GM23338 (cell line): Measurements from ENCODE around the gene MOSPD2. TPM values are rescaled to one million over a fixed set of nuclear protein-coding genes. Genes with fewer than 3 reads are reported as not detected.

Source experiments
- ATAC-seq: fragments of 200-7000 bp; cut with Tn5 transposase; 3 replicates; pipeline ENCODE4 v1.9.1; 2020
- DNase-seq: peaks from one replicate; pipeline ENCODE4 v3.0.0-alpha.2; 2015; ENCODE audit warnings: low spot score
- H2AFZ ChIP-seq: fragments of 200-600 bp; sonication (generic); 2 replicates; pipeline ENCODE4 v1.8.0; 2016; ENCODE audit warnings: antibody characterized with exemption, mild to moderate bottlenecking, moderate library complexity
- H3F3A ChIP-seq: fragments of 200-600 bp; sonication (generic); replicated peaks from 2 replicates; pipeline ENCODE4 v1.8.0; 2017; ENCODE audit warnings: antibody characterized with exemption, mixed run types, low read depth
- H3K27ac ChIP-seq: fragments of 200-600 bp; sonication (generic); 2 replicates; pipeline ENCODE4 v1.6.1; 2016; ENCODE audit warnings: low read depth
- H3K27me3 ChIP-seq: fragments of 200-600 bp; sonication (generic); 2 replicates; pipeline ENCODE4 v1.8.0; 2016; ENCODE audit warnings: mild to moderate bottlenecking, mixed run types, moderate library complexity; ENCODE audit not compliant: insufficient read depth
- H3K36me3 ChIP-seq: fragments of 200-600 bp; sonication (generic); 2 replicates; pipeline ENCODE4 v1.8.0; 2016; ENCODE audit warnings: mild to moderate bottlenecking; ENCODE audit not compliant: insufficient read depth
- H3K4me1 ChIP-seq: fragments of 200-600 bp; sonication (generic); 2 replicates; pipeline ENCODE4 v1.8.0; 2016; ENCODE audit warnings: mild to moderate bottlenecking, moderate library complexity; ENCODE audit not compliant: insufficient read depth
- H3K4me2 ChIP-seq: fragments of 200-600 bp; sonication (generic); 2 replicates; pipeline ENCODE4 v1.7.1; 2017; ENCODE audit warnings: mixed run types
- H3K4me3 ChIP-seq: fragments of 200-600 bp; sonication (generic); 2 replicates; pipeline ENCODE4 v1.6.1; 2016; ENCODE audit warnings: mixed run types
- H3K79me2 ChIP-seq: fragments of 200-600 bp; sonication (generic); replicated peaks from 2 replicates; pipeline ENCODE4 v1.8.0; 2017; ENCODE audit warnings: mild to moderate bottlenecking; ENCODE audit not compliant: insufficient read depth
- H3K9me2 ChIP-seq: fragments of 200-600 bp; sonication (generic); 2 replicates; pipeline ENCODE4 v1.8.0; 2017; ENCODE audit not compliant: insufficient read depth
- H4K20me1 ChIP-seq: fragments of 200-600 bp; sonication (generic); replicated peaks from 2 replicates; pipeline ENCODE4 v1.8.0; 2017; ENCODE audit warnings: mild to moderate bottlenecking; ENCODE audit not compliant: insufficient read depth
- H3K27ac Mint-ChIP-seq: 2 replicates; pipeline ENCODE4 v1.8.0; 2020; ENCODE audit warnings: inconsistent platforms, mild to moderate bottlenecking, moderate library complexity, mixed read lengths
- H3K27me3 Mint-ChIP-seq: 3 replicates; pipeline ENCODE4 v1.8.0; 2022; ENCODE audit warnings: low read depth, mild to moderate bottlenecking, moderate library complexity, mixed read lengths, inconsistent platforms; ENCODE audit not compliant: insufficient read depth, poor library complexity
- H3K36me3 Mint-ChIP-seq: 3 replicates; pipeline ENCODE4 v1.8.0; 2021; ENCODE audit warnings: low read depth, mild to moderate bottlenecking, inconsistent platforms, moderate library complexity, mixed read lengths
- H3K4me1 Mint-ChIP-seq: 3 replicates; pipeline ENCODE4 v1.8.0; 2020; ENCODE audit warnings: mild to moderate bottlenecking, inconsistent platforms, mixed read lengths
- H3K4me3 Mint-ChIP-seq: 3 replicates; pipeline ENCODE4 v1.8.0; 2021; ENCODE audit warnings: moderate library complexity, mild to moderate bottlenecking, inconsistent platforms, mixed read lengths
- H3K9me3 Mint-ChIP-seq: 3 replicates; pipeline ENCODE4 v1.8.0; 2020; ENCODE audit warnings: moderate library complexity, mild to moderate bottlenecking, inconsistent platforms, mixed read lengths
- CREB1 ChIP-seq: fragments of 250-450 bp; sonication (Bioruptor Pico); IDR thresholded peaks from 2 replicates; pipeline ENCODE4 v1.5.0; 2020; ENCODE audit warnings: low read depth, mild to moderate bottlenecking, moderate library complexity
- CTCF ChIP-seq, 2 experiments: fragments of 200-600 bp in 1 of 2; sonication (generic) in 1 of 2; conservative IDR thresholded peaks; 2 replicates each; pipeline versions ENCODE4 v1.5.1 to v1.6.1; 2016 to 2017; ENCODE audit warnings: antibody characterized with exemption in 2 of 2, low read depth in 2 of 2, mild to moderate bottlenecking in 2 of 2, moderate library complexity in 1 of 2
- ETS1 ChIP-seq: IDR thresholded peaks from 2 replicates; pipeline ENCODE4 v1.6.1; 2016; ENCODE audit warnings: antibody characterized with exemption
- EZH2 ChIP-seq: fragments of 200-600 bp; sonication (generic); IDR thresholded peaks from one replicate; pipeline ENCODE4 v1.8.0; 2017; ENCODE audit warnings: antibody characterized with exemption, mild to moderate bottlenecking, low read depth; ENCODE audit not compliant: unreplicated experiment
- EZH2phosphoT487 ChIP-seq: fragments of 200-600 bp; sonication (generic); IDR thresholded peaks from one replicate; pipeline ENCODE4 v1.8.1; 2018; ENCODE audit warnings: antibody characterized with exemption; ENCODE audit not compliant: unreplicated experiment
- JUNB ChIP-seq: IDR thresholded peaks from one replicate; pipeline ENCODE4 v1.6.1; 2016; ENCODE audit warnings: antibody characterized with exemption; ENCODE audit not compliant: unreplicated experiment
- NANOG ChIP-seq: IDR thresholded peaks from 2 replicates; pipeline ENCODE4 v1.6.1; 2016; ENCODE audit warnings: antibody characterized with exemption, borderline replicate concordance
- POLR2AphosphoS5 ChIP-seq: IDR thresholded peaks from 2 replicates; pipeline ENCODE4 v1.6.1; 2016; ENCODE audit warnings: antibody characterized with exemption, low read depth
- REST ChIP-seq: IDR thresholded peaks from one replicate; pipeline ENCODE4 v1.6.1; 2018; ENCODE audit warnings: antibody characterized with exemption; ENCODE audit not compliant: unreplicated experiment
- STAT1 ChIP-seq: IDR thresholded peaks from one replicate; pipeline ENCODE4 v1.6.1; 2016; ENCODE audit warnings: antibody characterized with exemption; ENCODE audit not compliant: unreplicated experiment
- ZNF114 ChIP-seq: fragments of 250-450 bp; sonication (Bioruptor Pico); IDR thresholded peaks from 2 replicates; pipeline ENCODE4 v1.5.0; 2020; ENCODE audit warnings: mild to moderate bottlenecking, moderate library complexity
- ZNF331 ChIP-seq: fragments of 250-450 bp; sonication (Bioruptor Pico); IDR thresholded peaks from 2 replicates; pipeline ENCODE4 v1.5.0; 2020; ENCODE audit warnings: low read depth, mild to moderate bottlenecking, moderate library complexity
- ZNF462 ChIP-seq: fragments of 250-450 bp; sonication (Bioruptor Pico); IDR thresholded peaks from 2 replicates; pipeline ENCODE4 v1.5.0; 2020; ENCODE audit warnings: mild to moderate bottlenecking, moderate library complexity
- polyA plus RNA-seq: library from polyadenylated mRNA; unstranded; fragments of >200 nt; fragmentation: Nextera tagmentation; extraction: Ambion mirVana; gene quantifications from 2 replicates; pipeline ENCODE4 v1.2.1, GENCODE V29; 2016
- total RNA-seq: library from RNA; depleted of rRNA; stranded (reverse); fragments of >200 nt; shearing (Covaris generic); gene quantifications from 2 replicates; pipeline ENCODE4 v1.2.3, GENCODE V29; 2014

Gene MOSPD2
- total and polyA plus RNA-seq, 2 experiments from 2014 or later = 8.5 to 13.9 TPM

GRCh38 chrX:14832151-14832550 is 41.1 kb upstream of the MOSPD2 start:
- DNase-seq (no peak), ATAC-seq (no peak)
- no peak overlapping the region for H3K4me3 ChIP-seq
- H3K79me2 ChIP-seq = no peaks in the 10 kb centered on the region
- no peaks in the 10 kb centered on the region for H3F3A ChIP-seq
- H4K20me1 ChIP-seq = no peaks in the 10 kb centered on the region
- no peaks in the 10 kb centered on the region for H3K27me3 ChIP-seq
- H3K4me1 ChIP-seq = no peaks in the 10 kb centered on the region
- H3K27ac ChIP-seq = no peak overlapping the region
- H2AFZ ChIP-seq = no peak overlapping the region
- Mint-ChIP-seq H3K9me3 (peaks cover 2% of the 10 kb centered on the region; the same call in 2 of the 3 replicates), H3K36me3 (peaks cover 37% of the 10 kb centered on the region; the same call in 2 of the 3 replicates), H3K27me3 (peaks cover 2% of the 10 kb centered on the region), H3K4me1 (peaks cover 6% of the 10 kb centered on the region; the same call in 1 of the 3 replicates), H3K27ac (no peak overlapping the region), H3K4me3 (no peak overlapping the region)
- no peaks in the 10 kb centered on the region for H3K9me2 ChIP-seq
- no peaks in the 10 kb centered on the region for H3K36me3 ChIP-seq
- TF ChIP-seq REST = no peak
- TF ChIP-seq JUNB = no peak
- no peak for TF ChIP-seq ZNF114 (CRISPR knock-in tag)
- no peak for TF ChIP-seq POLR2AphosphoS5
- TF ChIP-seq EZH2 = no peak
- no peak for TF ChIP-seq CREB1 (CRISPR knock-in tag)
- TF ChIP-seq EZH2phosphoT487 = no peak
- TF ChIP-seq ZNF462 = no peak
- no peak for TF ChIP-seq STAT1
- no peak for TF ChIP-seq ZNF331 (CRISPR knock-in tag)
- no peak for TF ChIP-seq ETS1
- TF ChIP-seq NANOG = no peak
- TF ChIP-seq CTCF (conservative IDR thresholded peaks at IDR 0.05; ENCODE audit: low read depth in 2 of 2) = no peak
- H3K4me2 ChIP-seq = no peak overlapping the region
